SK-N-SH (cell line): ENCODE data around the gene PXK. TPM values are rescaled to one million over a fixed set of nuclear protein-coding genes. Genes with fewer than 3 reads are reported as not detected.

Source experiments
- CTCF ChIA-PET: fragments of 300-600, 350-600 bp; formaldehyde crosslinking; extraction: SDS; loops from one replicate; lab custom pipeline; 2021; lab: Yijun Ruan, JAX
- POLR2A ChIA-PET: fragments of 350-600 bp; sonication (Branson Sonifier 250); formaldehyde crosslinking; extraction: SDS; loops from one replicate; lab custom pipeline; 2020; ENCODE audit warnings: antibody characterized with exemption, inconsistent platforms; lab: Yijun Ruan, JAX
- DNase-seq: peaks from one replicate; pipeline ENCODE4 v3.0.0; 2012
- H2AFZ ChIP-seq: fragments of 200-600 bp; sonication (generic); 2 replicates; pipeline ENCODE4 v1.8.1; 2016; ENCODE audit warnings: antibody characterized with exemption, mild to moderate bottlenecking, low read depth
- H3F3A ChIP-seq: fragments of 200-600 bp; sonication (generic); replicated peaks from 2 replicates; pipeline ENCODE3; 2016; ENCODE audit warnings: antibody characterized with exemption, mild to moderate bottlenecking; ENCODE audit not compliant: insufficient read depth
- H3K27ac ChIP-seq, 2 experiments: fragments of 200-500 bp in 1 of 2; fragments of 200-600 bp in 1 of 2; sonication (Bioruptor generic) in 1 of 2; sonication (generic), shearing (Covaris generic) in 1 of 2; 2 replicates each; pipeline versions ENCODE4 v1.5.1 to v1.6.1; 2014 to 2016; ENCODE audit warnings: low read depth in 2 of 2, inconsistent platforms in 1 of 2, low read length in 1 of 2, mild to moderate bottlenecking in 1 of 2, mixed read lengths in 1 of 2
- H3K27me3 ChIP-seq: fragments of 200-600 bp; sonication (generic), shearing (Covaris generic); 2 replicates; pipeline ENCODE4 v1.6.1; 2016; ENCODE audit warnings: mixed run types; ENCODE audit not compliant: insufficient read depth
- H3K36me3 ChIP-seq, 2 experiments: fragments of 200-500 bp in 1 of 2; fragments of 200-600 bp in 1 of 2; sonication (Bioruptor generic) in 1 of 2; sonication (generic) in 1 of 2; replicated peaks in 1 of 2; 2 replicates each; pipeline versions ENCODE3 to v1.5.1; 2014 to 2016; ENCODE audit warnings: low read length in 1 of 2, mild to moderate bottlenecking in 1 of 2; ENCODE audit not compliant: insufficient read depth in 2 of 2, control insufficient read depth in 1 of 2
- H3K4me1 ChIP-seq, 2 experiments: fragments of 200-500 bp in 1 of 2; fragments of 200-600 bp in 1 of 2; sonication (Bioruptor generic) in 1 of 2; sonication (generic), shearing (Covaris generic) in 1 of 2; 2 replicates each; pipeline versions ENCODE4 v1.5.1 to v1.6.1; 2014 to 2016; ENCODE audit warnings: low read depth in 1 of 2, low read length in 1 of 2, mixed run types in 1 of 2; ENCODE audit not compliant: insufficient read depth in 2 of 2, control insufficient read depth in 1 of 2
- H3K4me2 ChIP-seq: fragments of 200-600 bp; sonication (generic), shearing (Covaris generic); 2 replicates; pipeline ENCODE4 v1.6.1; 2017; ENCODE audit warnings: mixed run types
- H3K4me3 ChIP-seq, 2 experiments: fragments of 200-500 bp in 1 of 2; fragments of 200-600 bp in 1 of 2; sonication (Bioruptor generic) in 1 of 2; sonication (generic), shearing (Covaris generic) in 1 of 2; 2 replicates each; pipeline versions ENCODE4 v1.5.1 to v1.8.1; 2014 to 2016; ENCODE audit warnings: low read depth in 2 of 2, inconsistent platforms in 1 of 2, low read length in 1 of 2, mild to moderate bottlenecking in 1 of 2, mixed read lengths in 1 of 2, moderate library complexity in 1 of 2
- H3K79me2 ChIP-seq: fragments of 200-600 bp; sonication (generic); 2 replicates; pipeline ENCODE4 v1.8.1; 2017; ENCODE audit warnings: mild to moderate bottlenecking; ENCODE audit not compliant: insufficient read depth
- H3K9ac ChIP-seq: fragments of 200-600 bp; sonication (generic); 2 replicates; pipeline ENCODE4 v1.6.1; 2017; ENCODE audit warnings: mixed run types
- H3K9me2 ChIP-seq: fragments of 200-600 bp; sonication (generic); 2 replicates; pipeline ENCODE4 v1.6.1; 2017; ENCODE audit warnings: mixed run types
- H3K9me3 ChIP-seq: fragments of 200-600 bp; sonication (generic); 2 replicates; pipeline ENCODE4 v1.6.1; 2017; ENCODE audit warnings: mixed run types, mild to moderate bottlenecking, moderate library complexity
- H4K20me1 ChIP-seq: fragments of 200-600 bp; sonication (generic); 2 replicates; pipeline ENCODE4 v1.6.1; 2017; ENCODE audit warnings: mild to moderate bottlenecking, mixed run types; ENCODE audit not compliant: insufficient read depth
- CHD2 ChIP-seq: fragments of 150-350 bp; IDR thresholded peaks from 2 replicates; pipeline ENCODE4 v1.6.1; 2018; ENCODE audit warnings: low read length; ENCODE audit not compliant: partially characterized antibody
- CTCF ChIP-seq: fragments of 200-600 bp; sonication (generic); IDR thresholded peaks from 2 replicates; pipeline ENCODE4 v1.6.1; 2017; ENCODE audit warnings: antibody characterized with exemption, mild to moderate bottlenecking, moderate library complexity
- ELF1 ChIP-seq: IDR thresholded peaks from 2 replicates; pipeline ENCODE4 v1.4.0; 2012
- EP300 ChIP-seq, 2 experiments: IDR thresholded peaks; 2 replicates each; pipeline versions ENCODE4 v1.4.0 to v1.6.1; 2012; ENCODE audit warnings: borderline replicate concordance in 1 of 2, low read depth in 1 of 2, low read length in 1 of 2
- EZH2phosphoT487 ChIP-seq: fragments of 200-600 bp; sonication (generic); IDR thresholded peaks from 2 replicates; pipeline ENCODE4 v1.6.1; 2017; ENCODE audit warnings: low read depth, mixed run types, mild to moderate bottlenecking, antibody characterized with exemption, moderate library complexity, borderline replicate concordance
- FOSL2 ChIP-seq: IDR thresholded peaks from 2 replicates; pipeline ENCODE4 v1.4.0; 2012; ENCODE audit warnings: low read depth, mild to moderate bottlenecking, moderate library complexity, borderline replicate concordance
- FOXJ3 ChIP-seq: sonication (generic); formaldehyde crosslinking; IDR thresholded peaks from 2 replicates; pipeline ENCODE4 v1.5.1; 2020; ENCODE audit warnings: mild to moderate bottlenecking, missing genetic modification reagents
- GATA2 ChIP-seq: sonication (generic); formaldehyde crosslinking; IDR thresholded peaks from 2 replicates; pipeline ENCODE4 v1.5.0; 2020; ENCODE audit warnings: mild to moderate bottlenecking, missing genetic modification reagents
- JUND ChIP-seq: IDR thresholded peaks from 2 replicates; pipeline ENCODE4 v1.4.0; 2012
- MAX ChIP-seq: IDR thresholded peaks from 2 replicates; pipeline ENCODE4 v1.4.0; 2012; ENCODE audit warnings: low read depth
- PBX3 ChIP-seq: IDR thresholded peaks from 2 replicates; pipeline ENCODE4; 2012
- RCOR1 ChIP-seq: fragments of 150-350 bp; IDR thresholded peaks from 2 replicates; pipeline ENCODE4 v1.6.1; 2017; ENCODE audit warnings: antibody characterized with exemption, low read length
- REST ChIP-seq: IDR thresholded peaks from 2 replicates; pipeline ENCODE4 v1.6.1; 2012; ENCODE audit warnings: mild to moderate bottlenecking, low read depth, low read length, moderate library complexity
- RXRA ChIP-seq: IDR thresholded peaks from 2 replicates; pipeline ENCODE4 v1.4.0; 2012; ENCODE audit warnings: low read depth, mild to moderate bottlenecking, borderline replicate concordance
- SIN3A ChIP-seq: IDR thresholded peaks from 2 replicates; pipeline ENCODE4 v1.6.1; 2012; ENCODE audit warnings: low read depth, mild to moderate bottlenecking, low read length, moderate library complexity, borderline replicate concordance
- TAF1 ChIP-seq: IDR thresholded peaks from 2 replicates; pipeline ENCODE4 v1.6.1; 2012; ENCODE audit warnings: low read depth, mild to moderate bottlenecking, low read length, moderate library complexity, borderline replicate concordance
- TCF12 ChIP-seq: IDR thresholded peaks from 2 replicates; pipeline ENCODE4 v1.4.0; 2012
- USF1 ChIP-seq: IDR thresholded peaks from 2 replicates; pipeline ENCODE4 v1.4.0; 2012; ENCODE audit warnings: low read depth, borderline replicate concordance
- USF2 ChIP-seq: fragments of 150-350 bp; IDR thresholded peaks from 2 replicates; pipeline ENCODE4 v1.6.1; 2017; ENCODE audit warnings: antibody characterized with exemption, low read length, low read depth, borderline replicate concordance
- YY1 ChIP-seq: IDR thresholded peaks from 2 replicates; pipeline ENCODE4 v1.4.0; 2012; ENCODE audit warnings: low read depth, mild to moderate bottlenecking
- ZBTB33 ChIP-seq: IDR thresholded peaks from 2 replicates; pipeline ENCODE4 v1.4.0; 2012; ENCODE audit warnings: low read depth, borderline replicate concordance
- WGBS: methylation state at CpG from one replicate; pipeline ENCODE4 v1.1.6; 2017; ENCODE audit warnings: low lambda C conversion rate; 5-methylcytosine and 5-hydroxymethylcytosine counted together
- polyA plus RNA-seq, 3 experiments: library from polyadenylated mRNA; depleted of rRNA; stranded (reverse); fragments of >200 nt; gene quantifications; 2 replicates each; pipeline ENCODE4 v1.2.3, GENCODE V29; 2012

PXK gene
- polyA plus RNA-seq, 1 of the 3 experiments (the other 2 are of a cell fraction), result 8.4 TPM

- DNase-seq, result no peak
- no peaks in the 10 kb centered on the region for H3K36me3 ChIP-seq
- H3K4me2 ChIP-seq, result no peak overlapping the region
- POLR2A ChIA-PET, result no interaction called here
- no peak overlapping the region for H2AFZ ChIP-seq
- no peaks in the 10 kb centered on the region for H3K27me3 ChIP-seq
- H3K9me3 ChIP-seq, result no peaks in the 10 kb centered on the region
- H3K9me2 ChIP-seq, result no peaks in the 10 kb centered on the region
- peaks cover 35% of the 10 kb centered on the region; the same call in 1 of the 2 replicates for H3K79me2 ChIP-seq
- peak overlapping the region in 1 of 2 experiments; percentile 44; a peak in 2 of 4 replicates for H3K27ac ChIP-seq
- WGBS, result 83% methylated on average over 3 of the region's 3 CpGs
- H3K4me3 ChIP-seq, result no peak overlapping the region
- H3K9ac ChIP-seq, result no peak overlapping the region
- CTCF ChIA-PET, result interaction anchor here (0.8 to 3.6 kb wide), 11 partner anchors 10 to 294 kb away, joined by 3 to 24 read pairs (median 4); partner anchors contain the start of genes HTD2 and RPP14
- peaks cover 4 to 11% of the 10 kb centered on the region in 2 experiments; a peak in 3 of 4 replicates for H3K4me1 ChIP-seq
- peaks cover 16% of the 10 kb centered on the region for H3F3A ChIP-seq
- H4K20me1 ChIP-seq, result no peaks in the 10 kb centered on the region
- no peak for TF ChIP-seq ZBTB33
- no peak for TF ChIP-seq GATA2 (CRISPR knock-in tag)
- TF ChIP-seq FOSL2, result peak; percentile 25; the same call in 1 of the 2 replicates
- no peak for TF ChIP-seq RXRA
- no peak for TF ChIP-seq MAX
- TF ChIP-seq USF2, result no peak
- TF ChIP-seq SIN3A, result no peak
- TF ChIP-seq REST, result no peak
- TF ChIP-seq YY1, result no peak
- 0 out of 2 replicates have a peak, but pooled peaks have one; percentile 9 for TF ChIP-seq PBX3
- TF ChIP-seq EP300 (IDR thresholded peaks at IDR 0.05; ENCODE audit: borderline replicate concordance in 1 of 2, low read depth in 1 of 2, low read length in 1 of 2), result no peak
- TF ChIP-seq TAF1, result no peak
- no peak for TF ChIP-seq JUND
- TF ChIP-seq EZH2phosphoT487, result no peak
- TF ChIP-seq FOXJ3 (CRISPR knock-in tag), result no peak
- TF ChIP-seq TCF12, result peak; percentile 56; the same call in 1 of the 2 replicates
- no peak for TF ChIP-seq CTCF
- TF ChIP-seq ELF1, result no peak
- no peak for TF ChIP-seq USF1
- no peak for TF ChIP-seq RCOR1
- TF ChIP-seq CHD2, result no peak
Observed at GRCh38 chr3:58336135-58336882, 3.6 kb downstream of the PXK start.
